Measurements from ENCODE around the gene TENM4.
"Not testable (repeated sequence)": the region's sequence is repeated elsewhere in the genome, so short reads cannot be mapped to it uniquely, and the experiment has no call there.

TENM4 gene

DNA sequence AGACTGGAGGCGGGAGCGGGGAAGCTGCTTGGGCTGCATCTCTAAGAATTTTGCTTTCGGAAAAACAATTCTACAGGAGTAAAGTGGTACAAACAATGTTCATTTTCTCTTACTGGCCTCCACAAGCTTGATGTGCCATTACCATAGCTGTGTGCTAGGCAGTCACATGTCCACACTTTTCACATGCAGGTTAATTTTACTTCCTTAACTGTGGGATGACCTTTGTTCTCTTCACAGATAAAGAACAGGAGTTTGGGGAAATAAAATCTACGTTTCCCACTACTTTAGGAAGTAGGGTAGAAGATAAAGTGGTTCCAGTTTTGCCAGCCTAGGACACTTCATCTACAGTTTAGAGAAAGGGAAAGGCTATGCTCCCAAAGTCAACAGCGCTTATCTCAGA is 539.0 kb downstream of the TENM4 start:
- TF ChIP-seq, protein P1, sequence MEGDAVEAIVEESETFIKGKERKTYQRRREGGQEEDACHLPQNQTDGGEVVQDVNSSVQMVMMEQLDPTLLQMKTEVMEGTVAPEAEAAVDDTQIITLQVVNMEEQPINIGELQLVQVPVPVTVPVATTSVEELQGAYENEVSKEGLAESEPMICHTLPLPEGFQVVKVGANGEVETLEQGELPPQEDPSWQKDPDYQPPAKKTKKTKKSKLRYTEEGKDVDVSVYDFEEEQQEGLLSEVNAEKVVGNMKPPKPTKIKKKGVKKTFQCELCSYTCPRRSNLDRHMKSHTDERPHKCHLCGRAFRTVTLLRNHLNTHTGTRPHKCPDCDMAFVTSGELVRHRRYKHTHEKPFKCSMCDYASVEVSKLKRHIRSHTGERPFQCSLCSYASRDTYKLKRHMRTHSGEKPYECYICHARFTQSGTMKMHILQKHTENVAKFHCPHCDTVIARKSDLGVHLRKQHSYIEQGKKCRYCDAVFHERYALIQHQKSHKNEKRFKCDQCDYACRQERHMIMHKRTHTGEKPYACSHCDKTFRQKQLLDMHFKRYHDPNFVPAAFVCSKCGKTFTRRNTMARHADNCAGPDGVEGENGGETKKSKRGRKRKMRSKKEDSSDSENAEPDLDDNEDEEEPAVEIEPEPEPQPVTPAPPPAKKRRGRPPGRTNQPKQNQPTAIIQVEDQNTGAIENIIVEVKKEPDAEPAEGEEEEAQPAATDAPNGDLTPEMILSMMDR (IDR thresholded peaks at IDR 0.05; ENCODE audit: borderline replicate concordance, insufficient read depth, low read depth, low read length) = no peak
- H3K4me3 ChIP-seq (ENCODE audit: low read depth, low read length) = no peak overlapping the region

DNA sequence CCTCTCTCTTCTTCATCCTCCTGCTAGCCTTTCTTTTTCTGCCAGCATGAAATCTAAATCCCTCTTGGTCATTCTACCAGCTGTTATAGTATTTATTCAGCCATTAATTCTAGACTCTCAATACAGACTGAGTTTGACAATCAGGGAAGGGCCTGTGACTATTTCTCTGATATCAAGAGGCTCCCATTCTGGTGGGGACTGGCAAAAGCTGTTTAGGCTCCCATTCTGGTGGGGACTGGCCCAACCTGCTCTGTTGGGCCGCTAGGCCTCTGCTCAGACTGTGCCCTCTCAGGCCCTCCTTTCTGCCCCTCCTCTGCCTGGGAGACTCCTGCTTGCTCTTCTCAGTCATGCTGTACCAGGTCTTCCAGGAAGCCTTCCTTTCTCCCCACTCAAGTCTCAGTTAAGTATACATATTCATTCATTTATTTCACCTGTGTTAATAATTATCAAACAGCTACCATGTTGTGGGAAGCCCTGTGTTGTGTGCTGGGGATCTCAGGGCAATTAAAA is 542.5 kb downstream of the TENM4 start:
- TF ChIP-seq, protein P1 (IDR thresholded peaks at IDR 0.05; ENCODE audit: borderline replicate concordance, insufficient read depth, low read depth, low read length) = no peak

DNA sequence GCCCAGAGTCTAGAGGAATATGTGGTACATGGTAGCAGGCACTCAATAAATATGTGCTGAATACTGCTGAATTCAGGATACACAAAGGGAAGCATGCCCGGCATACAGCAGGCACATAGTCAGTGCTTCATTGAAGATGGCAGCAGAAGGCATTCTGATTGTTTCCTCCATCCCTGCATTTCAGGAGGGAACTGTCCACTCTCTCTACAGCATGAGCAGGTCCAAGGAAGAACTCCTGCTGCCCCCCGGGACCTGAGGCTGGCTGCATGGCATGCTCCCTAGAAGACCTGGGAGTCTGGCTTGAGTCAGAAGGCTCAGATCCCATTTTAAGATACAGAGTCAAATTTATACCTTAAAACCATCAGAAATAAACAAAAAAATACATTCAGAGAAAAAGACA is 546.8 kb downstream of the TENM4 start:
- no peak overlapping the region for H3K4me3 ChIP-seq (ENCODE audit: low read depth, low read length)
- TF ChIP-seq, protein P1 (IDR thresholded peaks at IDR 0.05; ENCODE audit: borderline replicate concordance, insufficient read depth, low read depth, low read length) = no peak

More for the DNA sequence above, 542.5 kb downstream of the TENM4 start:
- H3K4me3 ChIP-seq (ENCODE audit: low read depth, low read length) = no peak overlapping the region

DNA sequence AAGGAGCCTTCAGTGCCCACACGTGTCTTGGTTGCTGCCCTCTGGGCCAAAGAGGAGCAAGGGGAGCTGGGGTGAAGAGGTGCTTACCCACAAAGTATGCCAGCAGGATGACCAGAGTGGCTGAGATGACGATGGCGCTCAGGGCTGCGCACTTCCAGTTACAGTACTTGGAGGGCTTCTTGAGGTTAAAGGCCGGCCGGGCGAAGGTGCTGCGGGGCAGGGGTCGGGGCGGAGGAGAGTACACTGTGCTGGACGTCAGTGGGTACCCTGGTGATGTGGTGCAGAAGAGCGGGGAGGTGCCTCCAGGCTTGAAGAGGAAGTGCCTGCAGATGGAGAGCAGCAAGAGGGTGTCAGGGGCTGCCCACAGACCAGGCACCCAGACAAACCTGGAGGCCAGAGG is 551.1 kb downstream of the TENM4 start:
- TF ChIP-seq, protein P1 (IDR thresholded peaks at IDR 0.05; ENCODE audit: borderline replicate concordance, insufficient read depth, low read depth, low read length) = no peak
- H3K4me3 ChIP-seq (ENCODE audit: low read depth, low read length) = no peak overlapping the region

DNA sequence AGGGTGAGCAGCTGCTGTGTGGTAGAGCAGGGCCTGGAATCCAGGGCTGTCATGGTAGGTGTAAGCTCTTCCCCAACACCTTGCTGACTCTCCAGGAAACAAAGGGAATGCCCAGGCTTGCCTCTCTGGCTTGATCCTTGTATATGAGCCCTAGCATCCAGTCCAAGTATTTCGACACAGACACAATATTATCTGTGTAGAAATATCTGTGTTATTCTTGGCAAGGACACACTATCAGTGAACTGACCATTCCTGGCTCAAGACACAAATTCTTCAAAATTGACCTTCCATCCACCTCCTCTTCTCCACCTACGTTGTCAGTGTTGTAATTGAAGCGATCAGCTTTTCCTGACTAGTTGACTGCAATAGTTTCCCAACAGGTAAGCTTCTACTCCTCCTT is 554.2 kb downstream of the TENM4 start:
- TF ChIP-seq, protein P1 (IDR thresholded peaks at IDR 0.05; ENCODE audit: borderline replicate concordance, insufficient read depth, low read depth, low read length) = no peak
- no peak overlapping the region for H3K4me3 ChIP-seq (ENCODE audit: low read depth, low read length)

DNA sequence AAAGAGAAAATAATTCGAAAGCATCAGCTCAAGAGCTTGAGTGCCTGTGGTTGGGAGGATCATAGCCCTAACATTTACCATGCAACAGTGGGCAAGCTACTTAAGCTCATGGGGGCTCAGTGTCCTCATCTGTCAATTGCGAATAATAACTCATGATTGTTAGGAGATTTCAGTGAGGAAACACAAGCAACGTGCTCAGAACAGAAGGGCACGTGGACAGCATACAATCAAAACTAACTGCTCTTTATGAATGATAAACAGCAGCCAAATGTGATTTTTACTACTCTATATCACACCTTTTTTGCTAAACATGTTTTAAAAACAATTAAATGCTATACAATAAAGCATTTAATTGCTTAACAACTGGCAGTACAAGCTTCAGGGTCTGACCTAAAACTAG is 556.1 kb downstream of the TENM4 start:
- no peak overlapping the region for H3K4me3 ChIP-seq (ENCODE audit: low read depth, low read length)
- TF ChIP-seq, protein P1 (IDR thresholded peaks at IDR 0.05; ENCODE audit: borderline replicate concordance, insufficient read depth, low read depth, low read length) = no peak

DNA sequence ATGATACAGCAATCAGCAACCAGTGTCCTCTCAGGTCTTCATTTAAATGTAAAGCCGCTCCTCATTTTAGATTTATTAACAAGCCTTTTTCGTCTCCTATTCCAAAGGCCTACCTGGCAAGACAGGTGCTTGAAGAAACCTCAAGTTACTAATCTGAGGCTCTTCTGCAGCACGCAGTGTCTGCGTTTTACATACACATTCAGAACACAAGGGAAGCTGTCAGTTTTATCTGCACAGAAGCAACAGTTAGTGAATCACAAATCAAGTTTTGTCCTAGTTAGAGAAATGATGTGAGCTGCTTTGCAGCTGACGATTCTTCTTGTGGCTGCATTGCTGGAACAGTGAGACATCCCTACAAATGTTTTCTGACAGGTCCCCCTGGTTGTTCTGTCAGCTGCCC is 557.3 kb downstream of the TENM4 start:
- TF ChIP-seq, protein P1 (IDR thresholded peaks at IDR 0.05; ENCODE audit: borderline replicate concordance, insufficient read depth, low read depth, low read length) = no peak
- no peak overlapping the region for H3K4me3 ChIP-seq (ENCODE audit: low read depth, low read length)

DNA sequence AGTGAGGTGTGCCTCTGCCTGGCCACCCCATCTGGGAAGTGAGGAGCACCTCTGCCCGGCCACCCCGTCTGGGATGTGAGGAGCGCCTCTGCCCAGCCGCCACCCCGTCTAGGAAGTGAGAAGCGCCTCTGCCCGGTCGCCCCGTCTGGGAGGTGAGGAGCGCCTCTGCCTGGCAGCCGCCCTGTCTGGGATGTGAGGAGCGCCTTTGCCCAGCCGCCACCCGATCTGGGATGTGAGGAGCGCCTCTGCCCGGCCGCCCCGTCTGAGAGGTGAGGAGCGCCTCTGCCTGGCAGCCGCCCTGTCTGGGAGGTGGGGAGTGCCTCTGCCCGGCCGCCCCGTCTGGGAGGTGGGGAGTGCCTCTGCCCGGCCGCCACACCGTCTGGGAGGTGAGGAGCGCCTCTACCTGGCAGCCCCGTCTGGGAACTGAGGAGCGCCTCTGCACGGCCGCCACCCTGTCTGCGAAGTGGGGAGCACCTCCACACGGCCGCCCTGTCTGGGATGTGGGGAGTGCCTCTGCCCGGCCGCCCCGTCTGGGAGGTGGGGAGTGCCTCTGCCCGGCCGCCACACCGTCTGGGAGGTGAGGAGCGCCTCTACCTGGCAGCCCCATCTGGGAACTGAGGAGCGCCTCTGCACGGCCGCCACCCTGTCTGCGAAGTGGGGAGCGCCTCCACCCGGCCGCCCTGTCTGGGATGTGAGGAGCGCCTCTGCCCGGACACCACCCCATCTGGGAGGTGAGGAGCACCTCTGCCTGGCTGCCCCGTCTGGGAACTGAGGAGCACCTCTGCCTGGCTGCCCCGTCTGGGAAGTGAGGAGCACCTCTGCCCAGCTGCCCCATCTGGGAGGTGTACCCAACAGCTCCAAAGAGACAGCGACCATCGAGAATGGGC is 561.5 kb downstream of the TENM4 start:
- not testable (repeated sequence) for H3K4me3 ChIP-seq (ENCODE audit: low read depth, low read length)

Data from GM12875 (cell line).